HG02763 (cell line): ENCODE results near the gene ENDOG.

Experiments
- ATAC-seq: cut with Tn5 transposase; IDR thresholded peaks from one replicate; pipeline ENCODE4 v1.9.1; 2021; ENCODE audit warnings: mild to moderate bottlenecking, moderate library complexity; ENCODE audit not compliant: unreplicated experiment

ENDOG gene

DNA sequence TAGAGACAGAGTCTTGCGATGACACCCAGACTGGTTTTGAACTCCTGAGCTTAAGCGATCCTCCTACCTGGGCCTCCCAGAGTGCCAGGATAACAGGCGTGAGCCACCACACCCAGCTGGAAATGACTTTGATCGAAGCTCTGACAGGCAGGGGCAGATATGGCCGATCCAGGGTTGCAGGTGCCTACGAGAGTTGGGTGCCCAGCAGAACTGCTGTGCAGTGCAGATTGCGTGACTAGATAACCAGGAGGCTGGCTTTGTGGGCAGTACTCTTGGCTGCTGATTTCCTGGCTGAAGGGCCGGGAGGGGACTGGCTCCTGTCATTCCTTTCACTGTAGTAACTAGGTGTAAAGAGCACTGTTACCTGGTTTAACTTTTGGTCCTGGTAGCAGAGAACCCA lies 19.4 kb upstream of the ENDOG start:
- ATAC-seq, result no peak

DNA sequence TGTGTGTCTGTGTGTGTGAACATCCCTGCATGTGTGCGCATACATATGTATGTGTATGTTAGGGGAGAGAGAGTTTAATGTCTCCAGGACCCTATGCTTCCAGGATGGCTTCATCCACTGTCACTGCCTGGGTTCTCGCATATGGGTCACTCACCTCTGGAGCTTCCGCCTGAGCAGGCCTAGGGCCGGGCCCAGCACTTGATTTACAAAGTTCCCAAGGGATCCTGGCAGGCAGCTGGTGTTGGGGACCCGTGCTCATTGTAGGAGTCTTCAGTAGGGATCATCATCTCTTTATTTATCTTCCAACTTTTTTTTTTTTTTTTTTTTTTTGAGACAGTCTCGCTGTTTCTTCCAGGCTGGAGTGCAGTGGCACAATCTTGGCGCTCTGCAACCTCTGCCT lies 18.2 kb upstream of the ENDOG start:
- ATAC-seq, result no peak

DNA sequence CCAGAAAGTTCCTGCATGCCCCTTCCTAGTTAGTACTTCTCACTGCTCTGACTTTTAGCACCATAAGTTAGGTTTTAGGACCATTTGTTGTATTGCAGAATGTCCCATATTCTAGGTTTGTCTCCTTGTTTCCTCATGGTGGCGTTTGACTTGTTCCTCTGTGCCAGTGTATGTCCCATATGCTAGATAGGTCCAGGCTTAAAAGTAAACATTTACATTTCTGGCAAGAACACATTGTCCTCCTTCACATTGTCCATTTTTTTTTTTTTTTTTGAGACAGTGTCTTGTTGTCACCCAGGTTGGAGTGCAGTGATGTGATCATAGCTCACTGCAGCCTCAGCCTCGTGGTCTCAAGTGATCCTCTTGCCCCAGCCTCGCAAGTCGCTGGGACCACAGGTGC lies 15.8 kb upstream of the ENDOG start:
- ATAC-seq, result no peak

DNA sequence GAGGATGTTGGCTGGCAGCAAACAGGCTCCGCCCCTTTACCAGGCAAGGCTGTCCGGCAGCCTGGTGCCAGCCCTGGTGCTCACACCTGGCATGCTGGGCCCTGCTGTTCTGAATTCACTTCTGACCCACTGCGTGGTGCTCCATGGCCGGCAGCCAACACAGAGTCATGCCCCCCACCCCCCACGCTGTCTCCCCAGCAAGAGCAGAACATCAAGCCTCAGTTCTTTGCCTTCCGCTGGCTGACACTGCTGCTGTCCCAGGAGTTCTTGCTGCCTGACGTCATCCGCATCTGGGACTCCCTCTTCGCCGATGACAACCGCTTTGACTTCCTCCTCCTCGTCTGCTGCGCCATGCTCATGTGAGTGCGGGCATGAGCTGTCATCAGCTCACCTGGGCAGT lies 12.6 kb upstream of the ENDOG start:
- no peak for ATAC-seq

DNA sequence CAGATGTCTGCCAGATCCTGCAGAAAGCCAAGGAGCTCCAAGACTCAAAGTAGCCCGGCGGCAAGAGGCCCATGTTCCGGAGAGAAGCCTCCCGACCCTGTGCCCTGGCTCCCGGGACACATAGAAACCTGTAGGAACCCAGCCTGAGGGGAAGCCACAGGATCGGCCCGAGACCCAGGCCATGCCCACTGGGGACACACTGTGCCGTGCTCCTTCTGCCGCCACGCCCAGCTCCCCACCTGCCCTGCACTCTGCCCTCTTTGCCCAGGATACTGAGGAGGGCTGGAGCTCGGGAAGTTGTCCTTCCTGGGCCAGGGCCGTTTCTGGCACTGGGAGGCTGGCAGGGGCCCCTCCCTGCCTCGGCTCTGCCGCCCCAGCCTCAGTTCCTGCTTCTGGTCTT lies 10.5 kb upstream of the ENDOG start:
- no peak for ATAC-seq

DNA sequence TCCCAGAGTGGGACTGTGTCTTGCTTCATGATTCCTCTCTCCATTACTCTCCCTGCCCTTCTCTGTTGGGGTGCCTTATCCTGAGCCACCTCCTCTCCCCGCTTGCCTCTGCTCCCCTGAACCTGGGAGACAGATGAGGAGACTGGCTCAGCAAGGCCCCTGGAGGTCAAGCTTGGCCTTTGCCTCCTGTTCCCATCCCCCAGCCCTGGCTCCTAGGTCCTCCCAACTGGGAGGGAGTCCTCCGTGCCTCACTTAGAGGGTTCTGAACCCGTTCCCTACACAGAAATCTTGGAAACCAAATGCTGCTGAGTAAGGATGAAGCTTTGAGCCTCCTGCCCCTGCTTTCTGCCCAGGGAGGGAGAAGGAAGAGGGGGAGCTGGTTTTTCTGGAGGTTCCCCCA lies 9.8 kb upstream of the ENDOG start:
- ATAC-seq, result no peak

DNA sequence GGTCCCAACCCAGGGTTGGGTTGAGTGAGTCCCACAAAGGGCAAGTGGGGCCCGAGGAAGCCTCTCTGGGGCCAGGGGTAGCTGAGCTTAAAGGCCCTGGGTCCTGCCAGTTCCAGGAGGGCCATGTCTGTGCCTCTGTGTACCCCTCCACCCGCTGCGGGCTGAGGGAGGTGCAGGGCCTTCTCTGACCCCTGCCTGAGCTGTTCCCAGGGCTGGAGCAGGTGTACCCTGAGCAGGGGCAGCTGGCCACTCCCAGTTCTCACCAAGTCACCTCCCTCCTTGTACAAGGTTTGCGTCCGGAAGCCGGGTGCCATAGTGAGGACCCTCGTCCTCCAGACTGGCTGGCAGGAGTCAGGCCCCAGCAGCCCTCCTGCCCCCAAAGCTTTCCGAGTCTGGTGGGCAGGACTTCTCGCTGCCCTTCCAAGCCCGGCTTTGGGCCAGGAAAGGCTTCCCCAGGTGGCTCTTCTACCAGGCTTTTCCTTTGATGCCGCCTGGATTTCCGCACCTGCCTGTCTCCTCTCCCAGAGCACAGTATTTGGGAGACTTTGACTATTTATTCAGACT lies 9.2 kb upstream of the ENDOG start:
- ATAC-seq, result no peak

DNA sequence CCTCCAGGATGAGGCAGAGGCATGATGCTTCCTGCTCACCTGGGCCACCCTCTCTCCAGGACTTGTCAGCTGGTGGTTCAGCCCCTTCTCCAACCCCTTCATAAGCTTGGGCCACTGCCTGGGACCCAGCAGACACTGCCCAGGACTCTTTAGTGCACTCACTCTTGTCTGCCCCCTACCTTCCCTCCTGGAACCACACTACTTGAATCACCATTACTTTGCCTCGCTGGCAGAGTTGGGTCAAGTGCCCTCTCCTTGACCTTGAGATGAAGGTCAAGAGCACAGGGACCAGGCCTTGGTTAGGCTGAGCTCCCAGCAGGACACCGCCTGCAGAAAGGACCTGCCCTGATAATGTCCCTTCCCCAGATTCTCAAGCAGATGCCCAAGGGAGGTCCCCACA lies 8.5 kb upstream of the ENDOG start:
- no peak for ATAC-seq

DNA sequence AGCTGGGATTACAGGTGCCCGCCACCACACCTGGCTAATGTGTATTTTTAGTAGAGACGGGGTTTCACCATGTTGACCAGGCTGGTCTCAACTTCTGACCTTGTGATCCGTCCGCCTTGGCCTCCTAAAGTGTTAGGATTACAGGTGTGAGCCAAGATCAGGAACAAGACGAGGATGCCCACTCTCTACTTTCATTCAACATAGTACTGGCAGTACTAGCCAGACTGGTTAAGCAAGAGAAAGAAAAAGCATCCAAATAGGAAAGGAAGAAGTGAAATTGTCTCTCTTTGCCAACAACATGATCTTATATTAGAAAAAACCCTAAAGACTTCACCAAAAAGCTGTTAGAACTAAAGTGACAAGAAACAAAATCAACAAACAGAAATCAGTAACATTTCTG lies 7.4 kb upstream of the ENDOG start:
- ATAC-seq, result no peak

DNA sequence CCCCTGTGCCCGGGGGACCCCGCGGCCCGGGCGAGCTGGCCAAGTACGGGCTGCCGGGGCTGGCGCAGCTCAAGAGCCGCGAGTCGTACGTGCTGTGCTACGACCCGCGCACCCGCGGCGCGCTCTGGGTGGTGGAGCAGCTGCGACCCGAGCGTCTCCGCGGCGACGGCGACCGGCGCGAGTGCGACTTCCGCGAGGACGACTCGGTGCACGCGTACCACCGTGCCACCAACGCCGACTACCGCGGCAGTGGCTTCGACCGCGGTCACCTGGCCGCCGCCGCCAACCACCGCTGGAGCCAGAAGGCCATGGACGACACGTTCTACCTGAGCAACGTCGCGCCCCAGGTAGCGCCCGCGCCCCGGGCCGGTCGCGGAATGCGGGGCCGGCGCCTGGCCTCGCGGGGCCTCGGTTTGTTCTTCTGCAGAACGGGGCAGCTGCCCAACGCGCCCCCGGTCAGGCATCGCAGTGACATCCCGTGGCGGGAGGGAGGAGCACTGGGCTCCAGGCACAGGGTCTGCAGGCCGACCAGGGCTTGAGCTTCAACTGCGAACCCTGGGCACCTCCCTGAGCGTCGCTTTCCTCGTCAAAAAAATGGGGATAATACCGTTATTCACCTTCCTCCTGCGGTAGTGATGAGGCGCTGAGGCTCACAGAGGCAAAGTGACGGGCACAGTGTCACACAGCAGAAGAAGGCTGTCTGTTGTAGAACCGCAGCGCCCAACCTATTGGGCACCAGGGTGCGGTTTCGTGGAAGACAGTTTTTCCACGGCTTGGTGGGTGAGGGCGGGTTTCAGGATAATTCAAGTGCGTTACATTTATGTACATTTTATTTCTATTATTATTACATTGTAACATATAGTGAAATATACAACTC lies 777 bp downstream of the ENDOG start:
- ATAC-seq, result peak; percentile 21

DNA sequence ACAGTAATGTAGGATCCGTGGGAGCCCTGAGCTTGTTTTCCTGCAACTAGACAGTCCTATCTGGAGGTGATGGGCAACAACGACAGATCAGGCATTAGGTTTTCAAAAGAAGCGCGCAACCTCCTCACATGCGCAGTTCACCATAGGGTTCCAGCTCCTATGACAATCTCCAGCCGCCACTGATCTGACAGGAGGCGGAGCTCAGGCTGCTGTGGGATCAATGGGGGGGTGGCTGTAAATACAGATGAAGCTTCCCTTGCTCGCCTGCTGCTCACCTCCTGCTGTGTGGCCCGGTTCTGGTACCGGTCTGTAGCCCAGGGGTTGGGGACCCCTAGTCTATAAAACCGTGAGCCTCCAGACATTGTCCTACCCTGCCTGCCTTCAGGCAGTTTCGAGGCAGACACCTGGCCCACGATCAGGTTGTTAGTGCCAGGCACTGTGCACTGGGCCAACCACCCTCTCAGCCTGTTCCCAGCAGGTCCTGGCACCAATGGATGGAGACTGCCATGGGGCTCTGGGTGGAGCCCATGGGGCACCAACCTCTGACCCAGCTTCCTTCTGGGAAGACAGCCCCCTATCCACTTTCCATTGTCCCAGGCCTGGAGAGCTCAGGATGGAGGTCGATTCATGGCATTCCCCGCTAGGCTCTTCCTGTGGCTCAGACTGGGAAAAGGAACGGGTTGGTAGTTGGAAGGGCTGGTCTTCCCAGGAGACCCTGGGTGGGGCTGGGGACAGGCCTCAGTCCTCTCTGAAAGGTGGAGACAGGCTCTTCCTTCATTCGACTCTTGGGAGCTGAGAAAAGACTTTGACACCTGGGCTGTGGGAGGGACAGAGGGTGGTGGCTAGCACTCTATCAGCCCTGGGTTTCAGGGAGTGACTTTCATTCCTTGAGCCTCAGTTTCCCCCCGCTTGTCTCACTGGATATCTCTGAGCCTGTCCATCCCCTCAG lies 1.7 kb downstream of the ENDOG start:
- no peak for ATAC-seq

DNA sequence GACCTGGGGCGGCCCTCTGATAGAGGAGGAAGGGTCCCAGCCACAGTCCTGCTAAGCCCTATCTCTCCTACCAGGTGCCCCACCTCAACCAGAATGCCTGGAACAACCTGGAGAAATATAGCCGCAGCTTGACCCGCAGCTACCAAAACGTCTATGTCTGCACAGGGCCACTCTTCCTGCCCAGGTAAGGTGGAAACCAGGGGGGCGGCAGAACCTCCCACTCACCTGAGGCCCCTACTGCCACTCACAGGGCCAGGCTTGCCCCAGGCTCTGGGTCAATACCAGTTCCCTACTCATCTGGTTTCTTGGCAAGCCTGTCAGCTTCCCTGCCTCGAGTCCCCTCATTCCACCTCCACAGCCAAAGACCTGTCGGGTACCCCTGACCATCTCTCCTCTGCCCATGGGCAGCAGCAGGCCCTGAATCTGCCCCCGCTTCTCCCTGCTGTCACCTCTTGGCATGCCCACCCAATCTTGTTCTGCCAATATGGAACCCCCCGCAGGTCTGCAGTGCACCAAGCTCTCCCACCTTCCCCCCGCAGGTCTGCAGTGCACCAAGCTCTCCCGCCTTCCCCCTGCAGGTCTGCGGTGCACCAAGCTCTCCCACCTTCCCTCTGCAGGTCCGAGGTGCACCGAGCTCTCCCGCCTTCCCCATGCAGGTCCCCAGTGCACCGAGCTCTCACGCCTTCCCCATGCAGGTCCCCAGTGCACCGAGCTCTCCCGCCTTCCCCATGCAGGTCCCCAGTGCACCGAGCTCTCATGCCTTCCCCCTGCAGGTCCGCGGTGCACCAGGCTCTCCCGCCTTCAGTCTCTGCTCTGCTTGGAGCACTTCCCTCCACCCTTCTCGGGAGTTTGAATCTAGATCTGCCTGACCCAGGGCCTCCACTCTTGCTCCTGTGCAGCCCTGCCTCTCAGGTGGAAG lies 2.6 kb downstream of the ENDOG start:
- no peak for ATAC-seq

DNA sequence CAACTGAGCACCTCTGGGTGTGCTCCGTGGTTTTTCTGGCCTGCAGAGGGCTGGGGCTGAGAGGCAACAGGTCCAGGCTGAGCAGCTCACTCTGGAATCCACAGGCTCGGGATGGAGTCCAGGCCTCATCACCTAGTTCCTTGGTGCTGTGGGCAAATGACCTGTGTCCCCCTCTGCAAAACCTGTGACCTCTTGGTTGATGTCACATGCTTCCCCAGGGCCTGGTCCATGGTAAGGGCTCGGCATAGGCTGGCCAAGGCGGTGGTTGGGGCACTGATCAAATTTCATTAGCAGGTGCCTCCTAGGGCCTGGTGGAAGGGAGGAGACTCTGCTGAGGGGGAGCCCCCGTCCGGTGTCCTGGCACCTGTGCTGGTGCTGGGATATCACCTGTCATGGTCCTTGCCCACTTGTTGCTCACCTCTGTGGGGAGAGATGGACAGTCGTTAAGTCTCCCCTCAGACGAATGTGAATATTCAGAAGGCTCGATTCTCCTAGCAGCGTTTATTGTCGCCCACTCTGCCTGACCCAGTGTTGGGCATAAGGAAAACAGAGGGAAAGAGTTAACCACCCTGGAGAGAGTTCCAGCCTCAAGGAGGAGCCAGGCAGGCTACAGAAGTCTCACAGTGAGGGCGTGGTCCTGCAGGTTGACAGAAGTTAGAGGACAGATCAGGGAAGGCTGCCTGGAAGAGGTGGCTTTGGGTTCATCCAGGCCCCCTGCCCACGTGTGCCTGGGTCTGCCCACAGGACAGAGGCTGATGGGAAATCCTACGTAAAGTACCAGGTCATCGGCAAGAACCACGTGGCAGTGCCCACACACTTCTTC lies 3.5 kb downstream of the ENDOG start:
- ATAC-seq, result no peak

DNA sequence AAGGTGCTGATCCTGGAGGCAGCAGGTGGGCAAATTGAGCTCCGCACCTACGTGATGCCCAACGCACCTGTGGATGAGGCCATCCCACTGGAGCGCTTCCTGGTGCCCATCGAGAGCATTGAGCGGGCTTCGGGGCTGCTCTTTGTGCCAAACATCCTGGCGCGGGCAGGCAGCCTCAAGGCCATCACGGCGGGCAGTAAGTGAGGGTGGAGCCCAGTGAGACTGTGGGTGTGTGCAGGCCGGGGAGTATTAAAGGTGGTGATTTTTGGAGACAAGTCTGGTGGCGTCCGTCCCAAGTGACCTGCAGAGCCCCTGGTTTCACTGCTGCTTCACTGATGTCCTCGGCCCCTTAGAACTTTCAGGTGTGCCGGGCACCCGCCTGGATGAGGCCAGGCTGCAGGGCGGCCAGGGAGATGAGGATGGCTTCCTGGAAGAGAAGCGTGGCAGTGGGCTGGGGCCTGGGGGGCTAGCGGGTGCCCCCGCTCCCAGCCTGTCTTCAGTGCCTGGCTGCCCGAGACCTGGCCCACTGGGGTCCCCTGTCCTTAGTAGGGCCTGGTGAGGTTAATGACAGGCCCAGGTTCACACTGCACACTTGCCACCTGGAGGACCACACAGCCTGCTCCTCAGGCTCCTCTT lies 4.2 kb downstream of the ENDOG start:
- no peak for ATAC-seq

DNA sequence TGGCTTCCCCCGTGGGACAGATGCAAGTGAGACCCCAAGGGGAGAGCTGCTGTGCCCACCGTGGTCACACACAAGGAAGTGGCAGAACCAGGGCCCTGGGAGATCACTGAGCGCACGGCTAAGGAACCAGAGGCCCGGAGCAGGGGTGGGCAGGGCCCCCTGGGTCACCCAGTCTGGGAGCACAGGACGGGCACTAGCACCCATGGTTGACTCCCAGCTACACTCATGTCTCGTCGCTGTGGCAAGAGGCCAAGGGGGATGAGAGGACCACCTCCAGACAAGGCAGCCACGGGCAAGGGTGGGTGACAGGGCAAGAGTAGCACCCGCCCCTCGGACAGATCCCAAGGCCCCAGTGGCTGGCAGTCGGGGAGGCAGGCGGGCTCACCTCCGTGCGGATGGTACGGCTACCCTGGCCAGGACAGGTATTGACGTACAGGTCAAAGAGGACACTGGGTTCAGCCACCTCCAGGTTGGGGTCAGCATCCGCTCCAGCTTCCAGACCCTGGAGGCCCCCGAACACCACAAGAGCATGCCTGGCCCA lies 5.1 kb downstream of the ENDOG start:
- no peak for ATAC-seq

DNA sequence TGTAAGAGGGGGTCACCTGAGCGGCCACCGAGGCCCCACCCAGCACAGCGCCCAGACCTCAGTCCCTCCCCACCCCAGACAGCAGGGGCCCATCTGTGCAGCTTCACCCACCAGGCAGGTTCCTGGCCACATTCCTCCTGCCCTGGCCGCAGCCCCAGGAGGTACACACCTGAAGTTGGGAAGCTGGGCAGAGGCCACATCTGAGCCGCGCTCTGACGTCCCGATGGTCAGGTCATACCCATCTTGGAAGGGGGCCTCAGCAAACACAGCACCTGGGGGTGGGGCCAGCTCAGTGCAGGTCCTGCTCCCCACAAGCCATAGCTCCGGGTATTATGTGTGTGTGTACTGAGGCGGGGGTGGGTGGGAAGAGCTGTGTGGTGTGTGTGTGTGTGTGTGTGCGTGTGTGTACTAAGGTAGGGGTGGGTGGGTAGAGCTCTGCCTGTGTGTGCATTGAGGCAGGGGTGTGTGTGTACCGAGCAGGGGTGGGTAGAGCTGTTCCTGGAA lies 5.7 kb downstream of the ENDOG start:
- ATAC-seq, result no peak

DNA sequence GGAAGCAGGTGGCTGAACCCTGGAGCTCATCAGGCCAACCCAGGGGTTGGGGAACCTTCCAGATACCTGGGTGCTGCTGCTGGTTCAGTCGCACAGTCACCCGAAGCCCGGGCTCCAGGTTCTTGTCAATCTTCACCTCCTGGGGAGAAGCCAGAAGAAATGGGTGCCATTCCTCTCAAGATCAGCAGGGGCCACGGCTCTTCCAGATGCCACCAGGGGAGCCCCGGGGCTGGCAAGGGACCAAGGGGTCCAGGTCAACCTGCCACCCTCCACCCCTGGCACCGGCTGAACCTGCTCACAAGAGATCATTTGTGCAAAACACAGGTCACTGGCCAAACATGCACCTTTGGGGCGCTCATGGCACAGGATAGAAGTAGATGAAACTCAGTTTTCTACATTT lies 6.6 kb downstream of the ENDOG start:
- ATAC-seq, result no peak

DNA sequence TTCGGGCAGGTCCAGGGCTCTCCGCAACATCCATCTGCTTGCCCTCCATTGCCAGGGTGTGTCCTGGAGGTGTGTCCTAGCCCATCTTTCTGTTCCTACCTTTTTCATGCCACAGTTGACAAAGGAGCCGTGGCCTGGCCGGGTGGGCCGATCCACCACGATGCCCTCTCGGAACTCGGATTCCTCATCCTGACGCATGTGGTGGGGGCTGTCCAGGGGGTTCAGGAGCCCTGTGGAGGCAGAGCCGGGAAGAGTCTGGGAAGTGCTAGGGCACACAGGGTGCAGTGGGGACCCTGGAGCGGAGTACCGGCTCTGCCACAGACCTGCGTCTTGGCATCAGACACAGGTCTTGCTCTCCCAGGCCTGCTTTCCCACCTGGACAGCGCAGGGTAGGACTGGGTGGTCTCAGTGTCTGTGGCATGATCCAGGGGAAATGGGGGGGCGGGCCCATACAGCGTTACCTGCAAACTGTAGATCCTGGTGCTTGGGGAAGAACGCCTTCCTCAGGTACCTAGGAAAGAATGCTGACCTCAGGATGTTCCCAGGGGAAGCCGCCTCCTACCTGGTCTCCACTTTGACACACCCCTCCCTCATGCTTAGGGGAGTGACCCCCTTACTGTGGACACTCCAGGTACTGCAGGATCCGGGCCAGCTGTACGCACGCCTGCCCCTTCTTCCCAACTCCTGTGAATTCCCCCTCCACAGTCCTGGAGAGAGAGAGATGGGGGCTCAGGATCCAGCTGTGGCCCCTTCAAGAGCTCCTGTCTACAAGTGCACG lies 7.8 kb downstream of the ENDOG start:
- ATAC-seq, result no peak
